Lower lobe of right lung (tissue), 2 donors: ENCODE measurements around the gene CTSH. TPM values are rescaled to one million over a fixed set of nuclear protein-coding genes. Genes with fewer than 3 reads are reported as not detected.

Experiments
- ATAC-seq, 2 donors: fragments of 200-7000 bp; cut with Tn5 transposase; one replicate each; pipeline ENCODE4 v1.9.1; 2020 to 2022; ENCODE audit warnings: mild to moderate bottlenecking in 2 of 2, moderate library complexity in 2 of 2
- DNase-seq: peaks from one replicate; pipeline ENCODE4 v3.0.0-alpha.2; 2020
- H3K27ac ChIP-seq: fragments of 200-600 bp; one replicate; pipeline ENCODE4 v1.8.0; 2022
- H3K27me3 ChIP-seq: fragments of 200-600 bp; one replicate; pipeline ENCODE4 v1.8.0; 2022; ENCODE audit warnings: low read depth
- H3K36me3 ChIP-seq: fragments of 200-600 bp; one replicate; pipeline ENCODE4 v1.8.0; 2022; ENCODE audit warnings: mild to moderate bottlenecking
- H3K4me1 ChIP-seq: fragments of 200-600 bp; one replicate; pipeline ENCODE4 v1.8.0; 2022
- H3K4me3 ChIP-seq: fragments of 200-600 bp; one replicate; pipeline ENCODE4 v1.8.0; 2022; ENCODE audit warnings: mild to moderate bottlenecking
- H3K9me3 ChIP-seq: fragments of 200-600 bp; one replicate; pipeline ENCODE4 v1.8.0; 2022
- intact Hi-C: fragments of 100-400 bp; cut with DNase I; formaldehyde crosslinking; loops from one replicate; pipeline ENCODE4 v1.11.0; 2022
- total RNA-seq: library from RNA; stranded (reverse); fragmentation: NEBNext Ultra II Directional; extraction: Animal tissue kit (Norgen Biotek cat#: 25700); gene quantifications from one replicate; pipeline ENCODE4 v1.2.1, GENCODE V29; 2021
- TF ChIP-seq, protein P1 (sequence below): fragments of 200-600 bp; IDR thresholded peaks from one replicate; pipeline ENCODE4 v1.8.0; 2022; ENCODE audit warnings: antibody characterized with exemption, mild to moderate bottlenecking
- donor health status: DM: no; HTN: yes; CAD: no; lungs with severe emphysema.

CTSH gene
- total RNA-seq, 1 donor from 2014 or later = 724 TPM

DNA sequence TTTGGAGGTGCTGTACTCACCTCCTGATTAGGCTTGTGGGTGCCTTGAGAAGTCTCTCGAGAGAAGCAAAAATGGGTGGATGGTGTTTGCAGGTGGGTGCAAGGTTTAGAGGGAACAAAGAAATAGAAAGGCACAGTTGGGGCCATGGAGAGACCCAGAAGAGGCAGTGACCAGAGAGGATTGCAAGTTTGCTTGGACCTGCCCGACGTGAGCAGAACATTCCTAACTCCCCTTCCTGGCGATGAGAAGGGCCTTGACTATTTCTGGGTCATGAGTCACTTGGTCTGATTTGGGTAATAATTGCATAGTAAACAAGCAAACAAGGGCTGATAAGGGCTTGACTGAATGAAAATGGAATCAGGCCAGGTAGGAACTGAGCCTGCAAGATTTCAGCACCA is 7.0 kb upstream of the CTSH start:
- ATAC-seq (peak; percentile 89 to 95), DNase-seq (no peak)
- peak overlapping the region; percentile 82 for H3K27ac ChIP-seq
- peak overlapping the region; percentile 3 for H3K4me3 ChIP-seq
- TF ChIP-seq, protein P1, sequence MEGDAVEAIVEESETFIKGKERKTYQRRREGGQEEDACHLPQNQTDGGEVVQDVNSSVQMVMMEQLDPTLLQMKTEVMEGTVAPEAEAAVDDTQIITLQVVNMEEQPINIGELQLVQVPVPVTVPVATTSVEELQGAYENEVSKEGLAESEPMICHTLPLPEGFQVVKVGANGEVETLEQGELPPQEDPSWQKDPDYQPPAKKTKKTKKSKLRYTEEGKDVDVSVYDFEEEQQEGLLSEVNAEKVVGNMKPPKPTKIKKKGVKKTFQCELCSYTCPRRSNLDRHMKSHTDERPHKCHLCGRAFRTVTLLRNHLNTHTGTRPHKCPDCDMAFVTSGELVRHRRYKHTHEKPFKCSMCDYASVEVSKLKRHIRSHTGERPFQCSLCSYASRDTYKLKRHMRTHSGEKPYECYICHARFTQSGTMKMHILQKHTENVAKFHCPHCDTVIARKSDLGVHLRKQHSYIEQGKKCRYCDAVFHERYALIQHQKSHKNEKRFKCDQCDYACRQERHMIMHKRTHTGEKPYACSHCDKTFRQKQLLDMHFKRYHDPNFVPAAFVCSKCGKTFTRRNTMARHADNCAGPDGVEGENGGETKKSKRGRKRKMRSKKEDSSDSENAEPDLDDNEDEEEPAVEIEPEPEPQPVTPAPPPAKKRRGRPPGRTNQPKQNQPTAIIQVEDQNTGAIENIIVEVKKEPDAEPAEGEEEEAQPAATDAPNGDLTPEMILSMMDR = no peak
- no peaks in the 10 kb centered on the region for H3K27me3 ChIP-seq
- no peaks in the 10 kb centered on the region for H3K36me3 ChIP-seq
- H3K9me3 ChIP-seq = no peaks in the 10 kb centered on the region
- peaks cover 26% of the 10 kb centered on the region for H3K4me1 ChIP-seq
- intact Hi-C loops = no loop called here

DNA sequence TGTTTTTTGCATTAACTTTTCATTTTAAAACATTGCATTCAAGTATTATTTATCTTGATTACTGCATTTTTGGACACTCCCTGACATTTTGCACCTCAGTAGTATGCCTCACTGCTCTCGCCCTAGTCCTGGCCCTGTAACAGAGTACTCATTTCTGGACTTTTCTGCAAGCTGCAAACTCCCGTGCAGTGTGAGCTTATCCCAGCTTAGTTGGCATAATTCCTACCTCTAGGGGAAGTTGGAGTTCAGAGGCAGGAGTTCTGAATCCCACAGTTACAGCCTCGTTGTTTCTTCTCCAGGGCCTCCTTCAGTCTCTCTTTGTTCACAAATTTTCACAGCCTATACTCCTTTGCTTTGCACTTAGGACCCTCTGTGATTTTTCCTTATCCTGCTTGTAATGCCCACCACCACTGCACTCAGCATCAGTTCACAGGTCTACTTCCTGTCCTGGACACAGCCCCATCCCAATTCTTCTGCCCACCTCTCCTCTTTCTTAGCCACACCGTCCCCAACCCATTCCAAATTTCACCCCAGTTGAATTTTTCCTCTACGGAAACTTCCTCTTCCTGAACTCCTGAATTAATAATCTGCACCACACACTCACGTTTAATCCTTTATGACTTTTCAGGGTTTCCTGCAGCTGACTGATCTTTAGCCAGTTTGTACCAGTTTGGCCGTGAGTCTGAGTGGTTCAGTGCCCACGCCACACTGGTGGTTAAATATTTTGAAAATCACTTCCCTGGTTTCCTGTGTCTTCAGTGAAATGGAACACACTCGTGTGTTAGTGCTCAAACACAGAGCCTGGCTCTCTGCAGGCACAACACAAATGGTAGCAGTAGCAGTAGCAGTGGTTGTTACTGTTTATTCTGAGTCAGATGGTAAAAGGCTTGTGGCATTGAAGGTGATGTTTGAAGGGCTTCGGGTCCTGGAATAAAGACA is 6.3 kb upstream of the CTSH start:
- Histone ChIP-seq H3K4me3 (peak overlapping the region; percentile 3), H3K9me3 (no peaks in the 10 kb centered on the region), H3K27ac (peak overlapping the region; percentile 82), H3K36me3 (no peaks in the 10 kb centered on the region), H3K27me3 (no peaks in the 10 kb centered on the region), H3K4me1 (peaks cover 26% of the 10 kb centered on the region)
- TF ChIP-seq, protein P1 = no peak
- DNase-seq (no peak), ATAC-seq (peak; percentile 51 to 61)
- intact Hi-C loops = no loop called here

DNA sequence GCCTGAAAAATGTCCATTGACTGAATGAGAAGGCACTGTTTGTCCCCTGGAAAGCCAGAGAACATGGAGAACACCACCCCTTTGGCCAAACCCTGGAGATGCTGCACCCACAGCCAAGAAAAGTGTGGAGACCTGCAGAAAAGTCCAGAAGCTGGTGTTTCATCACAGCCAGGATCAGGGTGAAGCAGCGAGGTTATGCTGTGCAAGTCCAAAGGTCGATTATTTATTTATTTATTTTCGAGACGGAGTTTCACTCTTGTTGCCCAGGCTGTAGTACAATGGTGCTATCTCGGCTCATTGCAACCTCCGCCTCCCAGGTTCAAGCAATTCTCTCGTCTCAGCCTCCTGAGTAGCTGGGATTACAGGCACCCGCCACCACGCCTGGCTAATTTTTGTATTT is 5.5 kb upstream of the CTSH start:
- Histone ChIP-seq H3K27ac (peak overlapping the region; percentile 38), H3K9me3 (no peaks in the 10 kb centered on the region), H3K27me3 (no peaks in the 10 kb centered on the region), H3K36me3 (no peaks in the 10 kb centered on the region), H3K4me3 (no peak overlapping the region), H3K4me1 (peaks cover 26% of the 10 kb centered on the region)
- DNase-seq = no peak
- TF ChIP-seq, protein P1 = no peak
- intact Hi-C loops = no loop called here
- ATAC-seq = no peak

DNA sequence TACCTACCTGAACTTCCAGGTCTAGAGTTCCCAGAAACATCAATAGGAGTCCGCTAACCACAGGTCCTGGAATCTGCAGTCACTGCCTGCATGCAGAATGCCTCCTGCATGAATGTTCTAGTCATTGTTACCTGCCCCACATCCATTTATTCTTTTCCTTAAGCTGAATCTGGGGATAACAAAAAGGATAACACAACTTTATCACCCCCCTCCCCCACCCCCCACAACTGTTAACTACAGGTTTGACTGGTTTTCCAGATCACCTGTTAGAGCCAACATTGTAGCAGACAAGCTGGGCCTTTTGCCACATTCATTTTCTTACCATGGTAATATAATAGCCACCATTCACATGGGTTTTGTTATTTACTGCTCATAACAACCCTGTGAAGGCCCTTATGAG is 4.6 kb upstream of the CTSH start:
- intact Hi-C loops = no loop called here
- no peak overlapping the region for H3K4me3 ChIP-seq

DNA sequence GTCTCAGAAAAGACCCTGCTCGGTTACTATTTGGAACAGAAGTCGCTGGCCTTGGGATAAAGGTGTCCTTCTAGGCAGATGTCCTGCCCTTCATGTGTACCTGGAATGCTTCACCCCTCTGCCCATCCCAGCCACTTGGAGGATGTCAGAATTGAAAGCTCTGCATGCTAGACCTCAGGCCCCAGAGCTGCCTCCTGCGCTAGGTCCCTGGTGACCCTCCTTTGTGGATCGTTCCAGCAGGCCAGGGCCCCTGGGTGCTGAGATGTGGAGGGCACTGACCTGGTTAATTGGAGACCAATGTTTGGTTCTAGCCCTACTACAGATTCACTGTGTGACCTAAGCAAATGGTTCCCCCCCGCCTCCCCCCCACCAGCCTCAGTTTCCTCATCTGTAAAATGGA is 2.7 kb upstream of the CTSH start:
- Histone ChIP-seq H3K27me3 (no peaks in the 10 kb centered on the region), H3K9me3 (no peaks in the 10 kb centered on the region), H3K4me1 (peaks cover 38% of the 10 kb centered on the region), H3K27ac (no peak overlapping the region), H3K36me3 (no peaks in the 10 kb centered on the region), H3K4me3 (no peak overlapping the region)
- TF ChIP-seq, protein P1 = no peak
- no peak for DNase-seq
- no peak for ATAC-seq
- intact Hi-C loops = no loop called here

More for the DNA sequence above, 4.6 kb upstream of the CTSH start:
- no peak overlapping the region for H3K27ac ChIP-seq
- peaks cover 26% of the 10 kb centered on the region for H3K4me1 ChIP-seq
- H3K9me3 ChIP-seq = no peaks in the 10 kb centered on the region
- no peak for ATAC-seq
- no peaks in the 10 kb centered on the region for H3K27me3 ChIP-seq
- H3K36me3 ChIP-seq = no peaks in the 10 kb centered on the region
- TF ChIP-seq, protein P1 = no peak
- DNase-seq = no peak
